Endothelial cell of umbilical vein (primary cell): ENCODE data around the gene PLG. TPM values are rescaled to one million over a fixed set of nuclear protein-coding genes. Genes with fewer than 3 reads are reported as not detected.

Source experiments
- BruUV-seq: library from RNA; stranded (reverse); fragments of 400-500 nt; replicated peaks from 2 replicates; lab custom pipeline; 2021; lab: Mats Ljungman, UMichigan
- CTCF ChIA-PET: fragments of 300-600, 350-600 bp; sonication (Branson Sonifier 250); formaldehyde crosslinking; loops from one replicate; lab custom pipeline; 2021; ENCODE audit warnings: antibody characterized with exemption, inconsistent platforms; lab: Charles Lee
- POLR2A ChIA-PET: fragments of 300-600, 350-600 bp; sonication (Branson Sonifier 250); formaldehyde crosslinking; loops from one replicate; lab custom pipeline; 2021; ENCODE audit warnings: antibody characterized with exemption, inconsistent platforms; lab: Charles Lee
- DNase-seq: peaks from one replicate; pipeline ENCODE4 v3.0.0-alpha.2; 2011; ENCODE audit warnings: low read depth, low spot score
- FAIRE-seq: peaks from 2 replicates; lab custom pipeline; 2011; peaks lifted over from hg19 to GRCh38; lab: Jason Lieb, UNC
- H2AFZ ChIP-seq: 2 replicates; pipeline ENCODE4 v1.6.0; 2012; ENCODE audit warnings: low read depth, low read length, control low read depth, inconsistent platforms
- H3K27ac ChIP-seq: 2 replicates; pipeline ENCODE4 v1.5.1; 2011; ENCODE audit warnings: low read depth, mild to moderate bottlenecking, control low read depth, low read length, moderate library complexity; ENCODE audit not compliant: insufficient read depth
- H3K27me3 ChIP-seq, 2 experiments: 2 replicates each; pipeline versions ENCODE4 v1.6.0 to v1.6.1; 2011; ENCODE audit warnings: low read length in 2 of 2, mixed read lengths in 1 of 2; ENCODE audit not compliant: control insufficient read depth in 2 of 2, insufficient read depth in 2 of 2
- H3K36me3 ChIP-seq, 2 experiments: 2 replicates in 1 of 2; 3 replicates in 1 of 2; pipeline ENCODE4 v1.5.1; 2011; ENCODE audit warnings: low read length in 2 of 2, mild to moderate bottlenecking in 1 of 2, moderate library complexity in 1 of 2; ENCODE audit not compliant: control insufficient read depth in 2 of 2, insufficient read depth in 2 of 2; ENCODE audit errors: extremely low read depth in 1 of 2
- H3K4me1 ChIP-seq: 3 replicates; pipeline ENCODE4 v1.5.1; 2011; ENCODE audit warnings: mild to moderate bottlenecking, low read length; ENCODE audit not compliant: control insufficient read depth, insufficient read depth; ENCODE audit errors: extremely low read depth
- H3K4me2 ChIP-seq: 2 replicates; pipeline ENCODE4 v1.6.1; 2011; ENCODE audit warnings: low read length, control low read depth, mixed read lengths; ENCODE audit not compliant: insufficient read depth
- H3K4me3 ChIP-seq, 3 experiments: fragments of 200-600 bp in 1 of 3; sonication (generic), shearing (Covaris generic) in 1 of 3; replicated peaks in 1 of 3; 2 replicates each; pipeline ENCODE4 v1.5.1; 2011 to 2016; ENCODE audit warnings: control low read depth in 3 of 3, low read length in 3 of 3, mild to moderate bottlenecking in 2 of 3, inconsistent platforms in 1 of 3, low read depth in 1 of 3, moderate library complexity in 1 of 3; ENCODE audit not compliant: insufficient read depth in 1 of 3
- H3K79me2 ChIP-seq: 2 replicates; pipeline ENCODE4 v1.6.0; 2012; ENCODE audit warnings: low read length, inconsistent platforms; ENCODE audit not compliant: control insufficient read depth, insufficient read depth
- H3K9ac ChIP-seq: replicated peaks from 2 replicates; pipeline ENCODE3; 2011; ENCODE audit warnings: low read length, control low read depth; ENCODE audit not compliant: insufficient read depth; ENCODE audit errors: extremely low read depth
- H3K9me1 ChIP-seq: replicated peaks from 3 replicates; pipeline ENCODE4 v1.6.0; 2011; ENCODE audit warnings: mild to moderate bottlenecking, low read length; ENCODE audit not compliant: control insufficient read depth, insufficient read depth; ENCODE audit errors: extremely low read depth
- H3K9me3 ChIP-seq: replicated peaks from 2 replicates; pipeline ENCODE4 v1.5.1; 2012; ENCODE audit warnings: low read length, inconsistent platforms; ENCODE audit not compliant: control insufficient read depth, insufficient read depth
- H4K20me1 ChIP-seq: replicated peaks from 2 replicates; pipeline ENCODE3; 2011; ENCODE audit warnings: mild to moderate bottlenecking, low read length; ENCODE audit not compliant: control insufficient read depth, insufficient read depth; ENCODE audit errors: extremely low read depth
- CTCF ChIP-seq, 2 donors: IDR thresholded peaks; 1 replicate in 1 of 2; 2 replicates in 1 of 2; pipeline ENCODE4 v1.5.1; 2011; ENCODE audit warnings: low read length in 2 of 2, mild to moderate bottlenecking in 2 of 2, moderate library complexity in 2 of 2, control low read depth in 1 of 2, inconsistent platforms in 1 of 2, low read depth in 1 of 2; ENCODE audit not compliant: insufficient read depth in 1 of 2; ENCODE audit errors: extremely low read depth in 1 of 2
- EZH2 ChIP-seq: IDR thresholded peaks from 2 replicates; pipeline ENCODE4 v1.6.1; 2012; ENCODE audit warnings: borderline replicate concordance, low read depth, mild to moderate bottlenecking, moderate library complexity, low read length, inconsistent platforms; ENCODE audit not compliant: severe bottlenecking
- FOS ChIP-seq: IDR thresholded peaks from 2 replicates; pipeline ENCODE4 v1.6.1; 2011; ENCODE audit warnings: mild to moderate bottlenecking, low read length, moderate library complexity, borderline replicate concordance; ENCODE audit not compliant: insufficient read depth
- GATA2 ChIP-seq: IDR thresholded peaks from 2 replicates; pipeline ENCODE4 v1.7.0; 2011; ENCODE audit warnings: low read depth, mild to moderate bottlenecking, moderate library complexity, mixed read lengths, low read length; ENCODE audit not compliant: insufficient read length, insufficient read depth
- JUN ChIP-seq: IDR thresholded peaks from 2 replicates; pipeline ENCODE4 v1.6.1; 2011; ENCODE audit warnings: borderline replicate concordance, low read depth; ENCODE audit not compliant: insufficient read length, insufficient read depth
- MAX ChIP-seq: IDR thresholded peaks from 2 replicates; pipeline ENCODE4 v1.6.1; 2011; ENCODE audit not compliant: insufficient read depth, insufficient read length
- MYC ChIP-seq: IDR thresholded peaks from one replicate; pipeline ENCODE4 v1.6.1; 2011; ENCODE audit warnings: mild to moderate bottlenecking, low read depth, low read length
- POLR2A ChIP-seq: IDR thresholded peaks from 2 replicates; pipeline ENCODE4 v1.6.1; 2012; ENCODE audit warnings: low read depth, mild to moderate bottlenecking, control low read depth, low read length
- POLR2AphosphoS5 ChIP-seq: IDR thresholded peaks from 2 replicates; pipeline ENCODE4 v1.6.1; 2012; ENCODE audit warnings: low read depth, mild to moderate bottlenecking, control low read depth, low read length, moderate library complexity; ENCODE audit not compliant: insufficient read depth
- dilution Hi-C: fragments of 300-500 bp; cut with MboI; formaldehyde crosslinking; loops from one replicate; pipeline ENCODE4 v1.15.0; 2019; ENCODE audit warnings: low sequenced_read_pairs; ENCODE audit not compliant: extremely low pct_ligation_motif_present
- intact Hi-C: fragments of 100-400 bp; cut with micrococcal nuclease; formaldehyde crosslinking; loops from one replicate; pipeline ENCODE4 v1.10.0; 2022
- polyA plus RNA-seq, 4 experiments: library from polyadenylated mRNA; depleted of rRNA in 3 of 4; stranded (reverse) in 3 of 4; unstranded in 1 of 4; fragments of >200 nt; gene quantifications; 2 replicates each; pipeline versions ENCODE4 v1.2.1 to v1.2.3, GENCODE V29; 2011 to 2012; ENCODE audit warnings: missing spikeins in 1 of 4
- total RNA-seq: library from RNA; stranded (reverse); gene quantifications from 2 replicates; pipeline ENCODE4 v1.2.3, GENCODE V29; 2021

PLG gene
- total and polyA plus RNA-seq, 2 donors (not counting 3 experiments of a cell fraction or from before 2014, with no cell fraction given): not detected

- Histone ChIP-seq H3K36me3 (no peaks in the 10 kb centered on the region), H3K79me2 (no peaks in the 10 kb centered on the region), H3K9me1 (no peaks in the 10 kb centered on the region), H3K9me3 (no peaks in the 10 kb centered on the region), H3K27ac (no peak overlapping the region), H3K4me1 (no peaks in the 10 kb centered on the region), H3K27me3 (no peaks in the 10 kb centered on the region), H3K4me3 (no peak overlapping the region), H3K9ac (no peak overlapping the region), H2AFZ (no peak overlapping the region), H4K20me1 (no peaks in the 10 kb centered on the region), H3K4me2 (no peak overlapping the region)
- FAIRE-seq (no peak), DNase-seq (no peak)
- TF ChIP-seq POLR2A: no peak
- no peak for TF ChIP-seq POLR2AphosphoS5
- TF ChIP-seq FOS: no peak
- TF ChIP-seq CTCF (IDR thresholded peaks at IDR 0.05; ENCODE audit: extremely low read depth in 1 of 2, insufficient read depth in 1 of 2, low read depth in 1 of 2, low read length in 2 of 2): no peak
- TF ChIP-seq JUN: no peak
- no peak for TF ChIP-seq EZH2
- no peak for TF ChIP-seq MYC
- TF ChIP-seq MAX: no peak
- TF ChIP-seq GATA2: no peak
- ChIA-PET POLR2A (no interaction called here), CTCF (no interaction called here)
- dilution Hi-C loops (no loop called here), intact Hi-C loops (no loop called here)
- no TSS peak for BruUV-seq
These were observed 86.8 kb downstream of the PLG start for GRCh38 chr6:160788806-160789205.
